BJ (cell line): Measurements from ENCODE around the gene TEX29. TPM values are rescaled to one million over a fixed set of nuclear protein-coding genes. Genes with fewer than 3 reads are reported as not detected.

Experiments used
- CTCF ChIA-PET: fragments of 350-600 bp; formaldehyde crosslinking; extraction: SDS; loops from one replicate; lab custom pipeline; 2021; ENCODE audit warnings: antibody characterized with exemption, inconsistent platforms; lab: Yijun Ruan, JAX
- POLR2A ChIA-PET: fragments of 300-600 bp; sonication (Branson Sonifier 250); formaldehyde crosslinking; extraction: SDS; loops from one replicate; lab custom pipeline; 2021; ENCODE audit warnings: antibody characterized with exemption; lab: Charles Lee
- DNase-seq: peaks from one replicate; pipeline ENCODE4 v3.0.0-alpha.2; 2011; ENCODE audit warnings: low read depth
- H3K27me3 ChIP-seq: 2 replicates; pipeline ENCODE4 v1.6.0; 2011; ENCODE audit warnings: low read length; ENCODE audit not compliant: control insufficient read depth, insufficient read depth
- H3K36me3 ChIP-seq: 2 replicates; pipeline ENCODE4 v1.5.1; 2011; ENCODE audit warnings: low read length; ENCODE audit not compliant: control insufficient read depth, insufficient read depth
- H3K4me3 ChIP-seq: 2 replicates; pipeline ENCODE4 v1.5.1; 2011; ENCODE audit warnings: low read depth, mild to moderate bottlenecking, control low read depth, low read length
- CTCF ChIP-seq: IDR thresholded peaks from 2 replicates; pipeline ENCODE4 v1.5.1; 2011; ENCODE audit warnings: low read depth, mild to moderate bottlenecking, control low read depth, inconsistent platforms, low read length, moderate library complexity; ENCODE audit not compliant: insufficient read depth
- polyA minus RNA-seq: library from RNA; depleted of rRNA, polyadenylated mRNA; stranded (reverse); fragments of >200 nt; gene quantifications from 2 replicates; pipeline ENCODE4 v1.2.3, GENCODE V29; 2011; rRNA and poly(A)+ RNA removed
- polyA plus RNA-seq: library from polyadenylated mRNA; depleted of rRNA; stranded (reverse); fragments of >200 nt; gene quantifications from 2 replicates; pipeline ENCODE4 v1.2.3, GENCODE V29; 2011; rRNA removed

TEX29 gene
- 0.17 and 0.54 TPM in 2 replicates for polyA plus RNA-seq
- not detected in 2 replicates for polyA minus RNA-seq

GRCh38 chr13:111319998-111320911, at the start of gene TEX29:
Gene TEX29, plus strand, starts transcription at chr13:111320642. Its CDS starts 249 bp downstream, at chr13:111320891.
- TF ChIP-seq CTCF: no peak
- DNase-seq: no peak
- CTCF ChIA-PET: no interaction called here
- Histone ChIP-seq H3K36me3 (peaks cover 1% of the 10 kb centered on the region; the same call in 1 of the 2 replicates), H3K4me3 (no peak within 1 kb of the TSS), H3K27me3 (no peaks in the 10 kb centered on the region)
- POLR2A ChIA-PET: no interaction called here

- CTCF ChIA-PET: interaction anchor here (1.6 kb wide), 1 partner anchor 47 kb away, joined by 3 read pairs; no protein-coding TSS in a partner anchor
- POLR2A ChIA-PET: no interaction called here
- peaks cover 18% of the 10 kb centered on the region for H3K36me3 ChIP-seq
- DNase-seq: no peak
- no peak for TF ChIP-seq CTCF
- no peaks in the 10 kb centered on the region for H3K27me3 ChIP-seq
- no peak overlapping the region for H3K4me3 ChIP-seq
Measured at GRCh38 chr13:111270765-111271698, 49.4 kb upstream of the TEX29 start.

- TF ChIP-seq CTCF: no peak
- POLR2A ChIA-PET: no interaction called here
- Histone ChIP-seq H3K27me3 (no peaks in the 10 kb centered on the region), H3K4me3 (no peak overlapping the region), H3K36me3 (peaks cover 18% of the 10 kb centered on the region)
- no peak for DNase-seq
- CTCF ChIA-PET: no interaction called here
Measured at GRCh38 chr13:111272117-111272516, 48.3 kb upstream of the TEX29 start.

- CTCF ChIA-PET: interaction anchor here (1.1 kb wide), 1 partner anchor 17 kb away, joined by 3 read pairs; no protein-coding TSS in a partner anchor
- Histone ChIP-seq H3K27me3 (no peaks in the 10 kb centered on the region), H3K36me3 (peaks cover 24% of the 10 kb centered on the region), H3K4me3 (no peak overlapping the region)
- TF ChIP-seq CTCF: no peak
- no peak for DNase-seq
- POLR2A ChIA-PET: no interaction called here
Measured at GRCh38 chr13:111275382-111275781, 45.1 kb upstream of the TEX29 start.
